ENCODE results near the gene KLF5.

KLF5 gene

DNA sequence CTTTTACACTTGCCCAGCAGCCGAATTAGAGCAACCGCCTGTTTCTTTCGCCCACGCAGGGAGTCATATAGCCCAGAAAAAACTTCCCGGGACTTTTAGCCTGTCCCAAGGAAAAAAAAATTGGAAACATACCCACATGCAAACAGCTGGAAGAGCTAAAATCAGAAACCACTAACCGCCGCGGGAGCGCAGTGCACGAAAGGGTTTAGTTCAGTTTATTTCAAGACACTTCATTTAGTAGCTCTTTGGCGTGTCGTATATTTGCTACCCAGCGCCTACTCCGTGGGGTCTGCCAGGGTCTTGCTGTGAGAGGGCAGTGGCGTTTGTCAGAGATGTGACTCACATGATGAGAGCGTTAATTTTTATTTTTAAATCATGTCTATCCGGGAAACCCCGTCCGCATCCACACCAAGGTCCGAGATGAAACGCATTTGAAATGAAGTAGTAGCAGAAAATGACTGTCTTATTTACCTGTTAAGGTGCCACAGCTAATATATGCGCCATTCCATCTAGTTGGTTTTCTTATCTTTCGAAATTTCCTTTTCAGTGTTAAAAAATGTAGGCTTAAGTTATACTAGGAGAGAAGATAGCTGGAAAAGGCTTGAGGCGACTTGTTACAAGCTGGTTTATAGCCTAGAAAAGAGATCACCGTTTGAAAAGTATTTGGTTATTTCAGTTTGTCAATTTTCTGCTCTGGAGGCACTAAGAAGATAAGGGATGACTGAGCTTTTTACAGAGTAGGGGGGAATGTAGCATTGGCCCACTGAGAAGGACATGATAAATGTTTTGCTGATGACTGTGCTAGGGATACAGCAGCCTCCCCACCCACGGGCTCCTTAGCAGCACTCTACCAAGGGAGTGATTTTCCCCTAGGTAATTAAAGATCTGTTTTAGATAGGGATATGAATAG, 1.7 kb downstream of the KLF5 start:
- peak overlapping the region; percentile 65 to 71 for H3K4me3 ChIP-seq
- no peaks in the 10 kb centered on the region for H3K27me3 ChIP-seq
- intact Hi-C loops (cut with DNase I; ENCODE audit: low total_unique reads): no loop called here
- peak in 1 of 2 donors; percentile 23 for DNase-seq
- H3K36me3 ChIP-seq: peaks cover 0 to 5% (median 5%) of the 10 kb centered on the region in 3 donors
- H3K9me3 ChIP-seq: no peaks in the 10 kb centered on the region
- H3K27ac ChIP-seq: peak overlapping the region; percentile 73 to 75
- TF ChIP-seq CTCF (IDR thresholded peaks at IDR 0.05): no peak
- peaks cover 0 to 8% (median 5%) of the 10 kb centered on the region in 4 donors for H3K4me1 ChIP-seq

GRCh38 chr13:73061473-73061872, 2.7 kb downstream of the KLF5 start:
- no peak for TF ChIP-seq CTCF (IDR thresholded peaks at IDR 0.05)
- H3K36me3 ChIP-seq: peaks cover 0 to 5% (median 5%) of the 10 kb centered on the region in 3 donors
- intact Hi-C loops (cut with DNase I; ENCODE audit: low total_unique reads): no loop called here
- DNase-seq: no peak
- H3K4me1 ChIP-seq: peaks cover 0 to 8% (median 5%) of the 10 kb centered on the region in 4 donors
- no peak overlapping the region for H3K27ac ChIP-seq
- H3K4me3 ChIP-seq: no peak overlapping the region
- no peaks in the 10 kb centered on the region for H3K27me3 ChIP-seq
- H3K9me3 ChIP-seq: no peaks in the 10 kb centered on the region

DNA sequence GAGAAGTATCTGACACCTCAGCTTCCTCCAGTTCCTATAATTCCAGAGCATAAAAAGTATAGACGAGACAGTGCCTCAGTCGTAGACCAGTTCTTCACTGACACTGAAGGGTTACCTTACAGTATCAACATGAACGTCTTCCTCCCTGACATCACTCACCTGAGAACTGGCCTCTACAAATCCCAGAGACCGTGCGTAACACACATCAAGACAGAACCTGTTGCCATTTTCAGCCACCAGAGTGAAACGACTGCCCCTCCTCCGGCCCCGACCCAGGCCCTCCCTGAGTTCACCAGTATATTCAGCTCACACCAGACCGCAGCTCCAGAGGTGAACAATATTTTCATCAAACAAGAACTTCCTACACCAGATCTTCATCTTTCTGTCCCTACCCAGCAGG, 3.1 kb downstream of the KLF5 start:
- DNase-seq: no peak
- no peaks in the 10 kb centered on the region for H3K27me3 ChIP-seq
- H3K4me1 ChIP-seq: peaks cover 0 to 8% (median 5%) of the 10 kb centered on the region in 4 donors
- peaks cover 0 to 5% (median 5%) of the 10 kb centered on the region in 3 donors for H3K36me3 ChIP-seq
- no peak overlapping the region for H3K4me3 ChIP-seq
- no peak for TF ChIP-seq CTCF (IDR thresholded peaks at IDR 0.05)
- intact Hi-C loops (cut with DNase I; ENCODE audit: low total_unique reads): no loop called here
- no peak overlapping the region for H3K27ac ChIP-seq
- H3K9me3 ChIP-seq: no peaks in the 10 kb centered on the region

DNA sequence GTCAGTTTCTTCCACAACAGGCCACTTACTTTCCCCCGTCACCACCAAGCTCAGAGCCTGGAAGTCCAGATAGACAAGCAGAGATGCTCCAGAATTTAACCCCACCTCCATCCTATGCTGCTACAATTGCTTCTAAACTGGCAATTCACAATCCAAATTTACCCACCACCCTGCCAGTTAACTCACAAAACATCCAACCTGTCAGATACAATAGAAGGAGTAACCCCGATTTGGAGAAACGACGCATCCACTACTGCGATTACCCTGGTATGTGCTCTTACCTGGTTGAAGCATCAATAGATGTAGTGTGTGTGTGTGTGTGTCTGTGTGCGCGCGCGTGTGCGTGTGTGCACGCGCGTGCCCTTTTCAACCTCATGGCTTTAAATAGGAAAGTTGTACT, 3.7 kb downstream of the KLF5 start:
- Histone ChIP-seq H3K4me1 (peaks cover 0 to 8% (median 5%) of the 10 kb centered on the region in 4 donors), H3K4me3 (no peak overlapping the region), H3K36me3 (peaks cover 0 to 5% (median 5%) of the 10 kb centered on the region in 3 donors), H3K27ac (no peak overlapping the region), H3K27me3 (no peaks in the 10 kb centered on the region), H3K9me3 (no peaks in the 10 kb centered on the region)
- no peak for DNase-seq
- no peak for TF ChIP-seq CTCF (IDR thresholded peaks at IDR 0.05)
- intact Hi-C loops (cut with DNase I; ENCODE audit: low total_unique reads): no loop called here

DNA sequence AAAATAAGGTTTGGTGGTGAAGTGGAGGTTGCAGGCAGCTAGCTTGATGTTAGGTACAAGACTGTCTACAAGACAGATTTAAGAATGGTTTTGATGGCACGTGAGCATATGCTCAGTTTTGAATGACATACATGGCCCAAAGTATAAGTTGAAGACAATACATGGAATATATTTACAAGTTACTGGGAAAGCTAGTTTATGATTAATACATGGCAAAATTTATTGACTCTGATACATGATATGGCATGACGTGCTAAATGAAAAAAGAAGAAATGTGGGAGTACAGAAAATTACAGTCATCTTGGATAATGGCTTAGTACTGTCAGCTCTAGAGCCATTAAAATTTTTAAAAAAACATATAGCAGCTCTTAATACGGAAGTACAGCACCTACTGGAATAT, 4.4 kb downstream of the KLF5 start:
- no peaks in the 10 kb centered on the region for H3K9me3 ChIP-seq
- no peak for DNase-seq
- peaks cover 0 to 4% (median 2%) of the 10 kb centered on the region in 4 donors for H3K4me1 ChIP-seq
- H3K27me3 ChIP-seq: no peaks in the 10 kb centered on the region
- intact Hi-C loops (cut with DNase I; ENCODE audit: low total_unique reads): no loop called here
- H3K4me3 ChIP-seq: no peak overlapping the region
- TF ChIP-seq CTCF (IDR thresholded peaks at IDR 0.05): no peak
- H3K27ac ChIP-seq: no peak overlapping the region
- peaks cover 0 to 10% (median 5%) of the 10 kb centered on the region in 3 donors for H3K36me3 ChIP-seq
